CD14-positive monocyte (primary cell): ENCODE data around the gene AKTIP. TPM values are rescaled to one million over a fixed set of nuclear protein-coding genes. Genes with fewer than 3 reads are reported as not detected.
A peak's percentile ranks its signal among the peaks of the same experiment; 100 is the strongest.

ENCODE experiments used
- DNase-seq, 3 donors: peaks; one replicate each; pipeline ENCODE4 v3.0.0-alpha.2; 2011 to 2022
- H2AFZ ChIP-seq: 2 replicates; pipeline ENCODE4 v1.6.0; 2012; ENCODE audit warnings: mild to moderate bottlenecking, low read depth, low read length, inconsistent platforms; ENCODE audit not compliant: insufficient read depth, poor library complexity, severe bottlenecking
- H3K27ac ChIP-seq, 2 donors: 1 replicate in 1 of 2; 2 replicates in 1 of 2; pipeline ENCODE4 v1.5.1; 2012 to 2013; ENCODE audit warnings: low read length in 2 of 2, control low read depth in 1 of 2, inconsistent platforms in 1 of 2, low read depth in 1 of 2, mild to moderate bottlenecking in 1 of 2
- H3K27me3 ChIP-seq, 2 donors: one replicate each; pipeline versions ENCODE4 v1.6.0 to v1.6.1; 2011 to 2013; ENCODE audit warnings: low read length in 2 of 2; ENCODE audit not compliant: control insufficient read depth in 2 of 2, insufficient read depth in 2 of 2
- H3K36me3 ChIP-seq, 2 donors: replicated peaks in 1 of 2; 1 replicate in 1 of 2; 2 replicates in 1 of 2; pipeline versions ENCODE4 v1.5.1 to v1.6.1; 2012 to 2013; ENCODE audit warnings: low read length in 2 of 2, control low read depth in 1 of 2, inconsistent platforms in 1 of 2, mild to moderate bottlenecking in 1 of 2; ENCODE audit not compliant: insufficient read depth in 2 of 2, control insufficient read depth in 1 of 2
- H3K4me1 ChIP-seq, 2 donors: 1 replicate in 1 of 2; 2 replicates in 1 of 2; pipeline versions ENCODE4 v1.5.1 to v1.6.1; 2012 to 2013; ENCODE audit warnings: low read length in 2 of 2, control low read depth in 1 of 2, inconsistent platforms in 1 of 2, mild to moderate bottlenecking in 1 of 2, moderate library complexity in 1 of 2; ENCODE audit not compliant: insufficient read depth in 2 of 2, control insufficient read depth in 1 of 2
- H3K4me2 ChIP-seq: replicated peaks from 2 replicates; pipeline ENCODE3; 2012; ENCODE audit warnings: low read length, moderate library complexity, mild to moderate bottlenecking; ENCODE audit not compliant: poor library complexity, severe bottlenecking; ENCODE audit errors: extremely low read depth
- H3K4me3 ChIP-seq, 3 experiments: fragments of 200-600 bp in 1 of 3; sonication (generic) in 1 of 3; replicated peaks in 1 of 3; 1 replicate in 2 of 3; 2 replicates in 1 of 3; pipeline ENCODE4 v1.5.1; 2011 to 2013; ENCODE audit warnings: low read length in 3 of 3, mild to moderate bottlenecking in 3 of 3, control low read depth in 2 of 3, low read depth in 2 of 3, inconsistent platforms in 1 of 3, moderate library complexity in 1 of 3
- H3K79me2 ChIP-seq: 2 replicates; pipeline ENCODE4 v1.6.0; 2012; ENCODE audit warnings: mild to moderate bottlenecking, control low read depth, inconsistent platforms, low read length, moderate library complexity; ENCODE audit not compliant: insufficient read depth
- H3K9ac ChIP-seq: 2 replicates; pipeline ENCODE4 v1.6.0; 2017; ENCODE audit warnings: low read length, mild to moderate bottlenecking; ENCODE audit not compliant: insufficient read depth, poor library complexity, severe bottlenecking
- H3K9me3 ChIP-seq, 2 donors: replicated peaks in 1 of 2; 1 replicate in 1 of 2; 2 replicates in 1 of 2; pipeline versions ENCODE4 v1.5.1 to v1.6.1; 2012 to 2013; ENCODE audit warnings: low read length in 2 of 2, control low read depth in 1 of 2; ENCODE audit not compliant: control insufficient read depth in 1 of 2, insufficient read depth in 1 of 2
- H4K20me1 ChIP-seq: 2 replicates; pipeline ENCODE4 v1.6.0; 2012; ENCODE audit warnings: mild to moderate bottlenecking, low read length, control low read depth, moderate library complexity; ENCODE audit not compliant: insufficient read depth
- H3K27ac Mint-ChIP-seq, 7 donors: one replicate each; pipeline ENCODE4 v1.8.0; 2020; ENCODE audit warnings: mild to moderate bottlenecking in 7 of 7, mixed read lengths in 7 of 7, moderate library complexity in 6 of 7, inconsistent platforms in 2 of 7
- H3K27me3 Mint-ChIP-seq, 3 donors: one replicate each; pipeline ENCODE4 v1.8.0; 2021 to 2022; ENCODE audit warnings: low read depth in 3 of 3, mild to moderate bottlenecking in 3 of 3, mixed read lengths in 3 of 3, moderate library complexity in 3 of 3, inconsistent platforms in 1 of 3
- H3K36me3 Mint-ChIP-seq, 2 donors: one replicate each; pipeline ENCODE4 v1.8.0; 2020; ENCODE audit warnings: mixed read lengths in 2 of 2, inconsistent platforms in 1 of 2, mild to moderate bottlenecking in 1 of 2
- H3K4me1 Mint-ChIP-seq: one replicate; pipeline ENCODE4 v1.8.0; 2020; ENCODE audit warnings: mild to moderate bottlenecking, mixed read lengths
- H3K4me3 Mint-ChIP-seq, 2 donors: one replicate each; pipeline ENCODE4 v1.8.0; 2020; ENCODE audit warnings: mild to moderate bottlenecking in 2 of 2, mixed read lengths in 2 of 2, moderate library complexity in 1 of 2
- H3K9me3 Mint-ChIP-seq, 7 donors: one replicate each; pipeline ENCODE4 v1.8.0; 2020 to 2022; ENCODE audit warnings: mixed read lengths in 7 of 7, mild to moderate bottlenecking in 6 of 7, moderate library complexity in 6 of 7, inconsistent platforms in 2 of 7
- WGBS: methylation state at CpG from one replicate; pipeline ENCODE4 v1.1.5; 2013; ENCODE audit warnings: missing lambda C conversion rate; ENCODE audit not compliant: insufficient coverage; 5-methylcytosine and 5-hydroxymethylcytosine counted together
- intact Hi-C, 2 donors: fragments of 100-400 bp; cut with micrococcal nuclease; formaldehyde crosslinking; loops; one replicate each; pipeline versions ENCODE4 v1.15.0 to v1.15.1; 2023
- polyA plus RNA-seq, 3 donors: library from polyadenylated mRNA; depleted of rRNA in 1 of 3; unstranded in 2 of 3; stranded (reverse) in 1 of 3; fragments of 300-500 nt in 2 of 3; fragments of >200 nt in 1 of 3; fragmentation: Illumina TruSeq in 2 of 3; gene quantifications; 1 replicate in 2 of 3; 2 replicates in 1 of 3; pipeline ENCODE4 v1.2.3, GENCODE V29; 2012 to 2021
- TF ChIP-seq, protein P1 (sequence below): fragments of 200-600 bp; IDR thresholded peaks from one replicate; pipeline ENCODE4 v1.8.0; 2022; ENCODE audit warnings: antibody characterized with exemption, mild to moderate bottlenecking

AKTIP gene
- polyA plus RNA-seq, 3 donors: 5.8 to 9.9 (median 8.7) TPM

DNA sequence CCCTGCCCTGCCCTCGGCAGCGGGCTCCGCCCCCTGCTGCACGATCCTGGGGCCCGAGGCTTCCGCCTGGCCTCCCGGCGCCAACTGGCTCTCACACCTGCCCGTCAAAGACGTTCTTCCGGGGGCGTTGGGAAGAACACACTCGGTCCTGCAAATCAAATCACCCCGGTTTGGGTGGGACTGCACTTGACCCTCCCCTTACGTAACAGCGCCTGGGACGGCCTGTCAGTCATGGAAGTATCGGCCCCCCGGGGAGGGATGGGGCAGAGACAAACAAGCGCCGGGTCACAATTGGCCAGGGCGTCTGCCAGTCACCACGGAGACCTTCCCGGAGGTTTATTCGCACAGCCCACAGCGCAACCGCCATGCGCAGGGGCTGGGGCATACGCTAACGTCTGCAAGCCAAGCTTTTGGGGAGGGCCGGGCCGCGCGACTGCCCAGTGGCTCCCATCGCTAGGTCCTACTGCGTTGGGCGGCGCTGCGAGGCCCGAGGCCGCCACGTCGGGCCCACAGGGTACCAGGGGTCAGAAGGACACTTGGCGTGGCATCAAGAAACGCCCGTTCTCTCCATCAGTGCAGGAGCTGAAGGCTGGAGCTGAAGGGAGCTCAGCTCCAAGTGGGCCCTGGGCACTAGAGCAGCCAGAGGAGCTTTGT, 388 bp upstream of the AKTIP start:
- WGBS: 0% methylated on average over 46 of the region's 46 CpGs
- Histone ChIP-seq H3K9ac (peak overlapping the region; percentile 51), H3K27ac (peak overlapping the region; percentile 78 to 83), H3K4me2 (peak overlapping the region; percentile 91), H3K4me1 (peaks cover 27 to 31% of the 10 kb centered on the region in 2 donors), H3K9me3 (no peaks in the 10 kb centered on the region), H3K27me3 (peaks cover 0 to 3% of the 10 kb centered on the region in 2 donors), H4K20me1 (no peaks in the 10 kb centered on the region), H2AFZ (peak overlapping the region; percentile 93), H3K79me2 (peaks cover 12% of the 10 kb centered on the region), H3K4me3 (peak overlapping the region; percentile 64 to 88 (median 71)), H3K36me3 (peaks cover 6 to 13% of the 10 kb centered on the region in 2 donors)
- intact Hi-C loops: loop anchor here in 1 of 2 donors (2.0 kb wide), 1 partner anchor 69 kb away; the partner anchor contains the start of gene RBL2
- no peaks in the 10 kb centered on the region for H3K9me3 Mint-ChIP-seq
- H3K4me3 Mint-ChIP-seq: peak overlapping the region; percentile 91
- H3K36me3 Mint-ChIP-seq: peaks cover 11 to 13% of the 10 kb centered on the region in 2 donors
- H3K27me3 Mint-ChIP-seq: peaks cover 3 to 12% (median 12%) of the 10 kb centered on the region in 3 donors
- peaks cover 26% of the 10 kb centered on the region for H3K4me1 Mint-ChIP-seq
- peak overlapping the region; percentile 79 to 95 (median 89) for H3K27ac Mint-ChIP-seq
- DNase-seq: peak; percentile 100
- TF ChIP-seq, protein P1, sequence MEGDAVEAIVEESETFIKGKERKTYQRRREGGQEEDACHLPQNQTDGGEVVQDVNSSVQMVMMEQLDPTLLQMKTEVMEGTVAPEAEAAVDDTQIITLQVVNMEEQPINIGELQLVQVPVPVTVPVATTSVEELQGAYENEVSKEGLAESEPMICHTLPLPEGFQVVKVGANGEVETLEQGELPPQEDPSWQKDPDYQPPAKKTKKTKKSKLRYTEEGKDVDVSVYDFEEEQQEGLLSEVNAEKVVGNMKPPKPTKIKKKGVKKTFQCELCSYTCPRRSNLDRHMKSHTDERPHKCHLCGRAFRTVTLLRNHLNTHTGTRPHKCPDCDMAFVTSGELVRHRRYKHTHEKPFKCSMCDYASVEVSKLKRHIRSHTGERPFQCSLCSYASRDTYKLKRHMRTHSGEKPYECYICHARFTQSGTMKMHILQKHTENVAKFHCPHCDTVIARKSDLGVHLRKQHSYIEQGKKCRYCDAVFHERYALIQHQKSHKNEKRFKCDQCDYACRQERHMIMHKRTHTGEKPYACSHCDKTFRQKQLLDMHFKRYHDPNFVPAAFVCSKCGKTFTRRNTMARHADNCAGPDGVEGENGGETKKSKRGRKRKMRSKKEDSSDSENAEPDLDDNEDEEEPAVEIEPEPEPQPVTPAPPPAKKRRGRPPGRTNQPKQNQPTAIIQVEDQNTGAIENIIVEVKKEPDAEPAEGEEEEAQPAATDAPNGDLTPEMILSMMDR: no peak

DNA sequence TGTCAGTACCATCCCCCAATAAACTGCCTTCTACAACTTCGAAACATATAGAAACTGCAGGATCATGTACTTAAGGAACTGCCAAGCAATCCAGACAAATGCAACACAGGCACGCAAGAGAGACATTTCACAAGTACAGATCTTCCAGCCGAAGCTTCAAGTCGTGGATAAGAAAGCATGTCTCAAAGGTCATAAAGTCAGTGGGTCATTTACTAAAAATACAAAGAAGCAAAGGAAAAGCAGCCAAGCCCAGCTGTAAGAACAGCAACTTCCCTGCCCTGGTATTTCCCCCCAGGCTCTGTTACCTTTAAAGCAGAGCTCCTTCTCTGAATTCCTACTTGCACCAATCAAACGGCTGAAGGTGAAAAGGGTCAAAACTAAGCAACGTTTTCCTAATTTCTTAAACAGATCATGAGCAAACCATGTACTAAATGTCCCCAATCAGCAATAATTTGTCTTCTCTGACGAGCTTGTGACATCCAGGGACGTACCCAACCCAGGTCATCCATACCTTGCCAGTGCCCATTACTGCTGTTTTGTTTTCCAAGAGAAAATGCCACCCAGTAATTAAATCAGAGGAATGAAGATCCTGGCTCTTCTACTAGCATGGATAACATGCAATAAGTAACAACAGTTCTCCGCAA, 1.7 kb downstream of the AKTIP start:
- Histone ChIP-seq H3K27ac (no peak overlapping the region), H2AFZ (no peak overlapping the region), H3K27me3 (peaks cover 0 to 1% of the 10 kb centered on the region in 2 donors), H4K20me1 (no peaks in the 10 kb centered on the region), H3K4me3 (peak overlapping the region in 1 of 3 experiments; percentile 88), H3K36me3 (peaks cover 26 to 34% of the 10 kb centered on the region in 2 donors), H3K9me3 (no peaks in the 10 kb centered on the region), H3K9ac (no peak overlapping the region), H3K79me2 (peaks cover 12% of the 10 kb centered on the region), H3K4me2 (peak overlapping the region; percentile 93), H3K4me1 (peaks cover 27 to 31% of the 10 kb centered on the region in 2 donors)
- peaks cover 27 to 31% of the 10 kb centered on the region in 2 donors for H3K36me3 Mint-ChIP-seq
- peak overlapping the region; percentile 2 to 56 for H3K4me3 Mint-ChIP-seq
- H3K27ac Mint-ChIP-seq: peak overlapping the region in 5 of 7 donors; percentile 3 to 81 (median 58)
- 39% methylated on average over 6 of the region's 9 CpGs for WGBS
- peaks cover 26% of the 10 kb centered on the region for H3K4me1 Mint-ChIP-seq
- TF ChIP-seq, protein P1: no peak
- no peaks in the 10 kb centered on the region for H3K9me3 Mint-ChIP-seq
- intact Hi-C loops: no loop called here
- H3K27me3 Mint-ChIP-seq: peaks cover 3 to 9% (median 4%) of the 10 kb centered on the region in 3 donors
- peak in 2 of 3 donors; percentile 6 to 45 for DNase-seq
